AG04449 (cell line): ENCODE measurements around the gene AP4B1.

ENCODE experiments used
- CTCF ChIA-PET: fragments of 350-600 bp; formaldehyde crosslinking; extraction: SDS; loops from one replicate; lab custom pipeline; 2021; ENCODE audit warnings: antibody characterized with exemption; lab: Yijun Ruan, JAX
- POLR2A ChIA-PET: fragments of 400-600, 350-600 bp; formaldehyde crosslinking; extraction: SDS; loops from one replicate; lab custom pipeline; 2020; ENCODE audit warnings: antibody characterized with exemption, inconsistent platforms; lab: Yijun Ruan, JAX
- DNase-seq: peaks from one replicate; pipeline ENCODE4 v3.0.0-alpha.2; 2010; ENCODE audit warnings: low read depth, low spot score
- H3K4me3 ChIP-seq: 2 replicates; pipeline ENCODE4 v1.5.1; 2011; ENCODE audit warnings: low read depth, mild to moderate bottlenecking, control low read depth, low read length
- TF ChIP-seq, protein P1 (sequence below): IDR thresholded peaks from one replicate; pipeline ENCODE4 v1.5.1; 2011; ENCODE audit warnings: mild to moderate bottlenecking, moderate library complexity, low read length, control low read depth, inconsistent platforms; ENCODE audit not compliant: insufficient read depth; ENCODE audit errors: missing control alignments

The AP4B1 gene

GRCh38 chr1:113940365-113941244 lies 36.0 kb upstream of the AP4B1 start:
- DNase-seq = no peak
- POLR2A ChIA-PET = no interaction called here
- CTCF ChIA-PET = interaction anchor here (1.3 to 1.6 kb wide), 2 partner anchors 9 to 10 kb away, joined by 5 to 6 read pairs; no protein-coding TSS in a partner anchor
- TF ChIP-seq, protein P1, sequence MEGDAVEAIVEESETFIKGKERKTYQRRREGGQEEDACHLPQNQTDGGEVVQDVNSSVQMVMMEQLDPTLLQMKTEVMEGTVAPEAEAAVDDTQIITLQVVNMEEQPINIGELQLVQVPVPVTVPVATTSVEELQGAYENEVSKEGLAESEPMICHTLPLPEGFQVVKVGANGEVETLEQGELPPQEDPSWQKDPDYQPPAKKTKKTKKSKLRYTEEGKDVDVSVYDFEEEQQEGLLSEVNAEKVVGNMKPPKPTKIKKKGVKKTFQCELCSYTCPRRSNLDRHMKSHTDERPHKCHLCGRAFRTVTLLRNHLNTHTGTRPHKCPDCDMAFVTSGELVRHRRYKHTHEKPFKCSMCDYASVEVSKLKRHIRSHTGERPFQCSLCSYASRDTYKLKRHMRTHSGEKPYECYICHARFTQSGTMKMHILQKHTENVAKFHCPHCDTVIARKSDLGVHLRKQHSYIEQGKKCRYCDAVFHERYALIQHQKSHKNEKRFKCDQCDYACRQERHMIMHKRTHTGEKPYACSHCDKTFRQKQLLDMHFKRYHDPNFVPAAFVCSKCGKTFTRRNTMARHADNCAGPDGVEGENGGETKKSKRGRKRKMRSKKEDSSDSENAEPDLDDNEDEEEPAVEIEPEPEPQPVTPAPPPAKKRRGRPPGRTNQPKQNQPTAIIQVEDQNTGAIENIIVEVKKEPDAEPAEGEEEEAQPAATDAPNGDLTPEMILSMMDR = no peak
- no peak overlapping the region for H3K4me3 ChIP-seq

DNA sequence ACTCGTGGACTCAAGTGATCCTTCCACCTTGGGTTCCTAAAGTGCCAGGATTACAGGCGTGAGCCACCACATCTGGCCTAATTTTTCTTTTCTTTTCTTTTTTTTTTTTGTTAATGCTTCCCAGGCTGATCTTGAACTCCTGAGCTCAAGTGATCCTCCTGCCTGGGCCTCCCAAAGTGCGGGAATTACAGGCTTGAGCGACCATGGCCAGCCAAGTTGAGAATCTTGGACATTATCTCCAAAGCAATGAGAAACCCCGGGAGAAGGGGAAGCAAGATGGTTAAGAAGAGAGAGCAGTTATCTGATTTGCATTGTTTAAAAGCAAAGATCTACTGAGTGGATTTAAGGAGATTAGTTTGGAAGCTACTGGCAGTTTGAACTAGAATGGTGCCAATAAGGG lies 33.6 kb upstream of the AP4B1 start:
- no peak overlapping the region for H3K4me3 ChIP-seq
- ChIA-PET POLR2A (no interaction called here), CTCF (interaction anchor here (2.7 kb wide), 1 partner anchor 8 kb away, joined by 11 read pairs; the partner anchor contains the start of gene HIPK1)
- TF ChIP-seq, protein P1 = no peak
- DNase-seq = no peak

DNA sequence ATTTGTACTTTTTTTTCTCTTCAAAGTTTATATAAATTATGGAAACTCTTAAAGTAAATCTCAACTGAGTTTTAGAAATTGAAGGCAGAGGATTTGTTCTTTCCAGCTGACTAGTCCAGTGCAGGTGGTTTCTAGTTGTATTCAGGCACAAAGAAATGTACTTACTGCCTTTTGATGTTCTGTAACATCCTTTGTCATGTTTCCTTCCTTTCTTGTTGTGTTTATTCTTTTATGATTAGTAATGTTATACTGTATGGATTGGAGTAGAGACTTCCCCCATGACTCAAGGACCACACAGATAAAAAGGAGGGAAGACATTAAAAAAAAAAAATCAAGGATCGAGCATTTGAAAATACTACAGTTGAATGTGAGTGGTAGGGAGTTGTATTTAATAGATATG lies 32.5 kb upstream of the AP4B1 start:
- ChIA-PET POLR2A (no interaction called here), CTCF (interaction anchor here (0.7 kb wide), 1 partner anchor 102 kb away, joined by 4 read pairs; no protein-coding TSS in a partner anchor)
- TF ChIP-seq, protein P1 = no peak
- DNase-seq = no peak
- no peak overlapping the region for H3K4me3 ChIP-seq

DNA sequence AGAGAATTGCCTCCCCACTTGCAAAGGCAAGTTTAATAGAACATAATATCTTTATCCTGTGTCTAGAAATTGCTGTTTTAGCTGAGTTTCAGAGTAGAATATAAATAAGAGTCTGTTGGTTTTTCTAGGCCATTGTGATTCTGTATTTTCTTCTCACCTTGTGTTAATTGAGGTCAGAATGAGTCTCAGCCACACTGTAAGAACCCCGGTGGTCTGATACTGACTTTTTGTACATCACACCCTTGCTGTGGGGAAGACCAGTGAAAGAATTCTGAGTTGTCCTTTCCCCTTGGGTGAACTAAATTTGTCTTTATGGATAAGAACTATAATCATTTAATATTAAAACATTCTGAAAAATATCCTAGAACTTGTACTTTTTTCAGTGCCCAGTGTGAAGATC lies 31.4 kb upstream of the AP4B1 start:
- DNase-seq = no peak
- H3K4me3 ChIP-seq = no peak overlapping the region
- TF ChIP-seq, protein P1 = no peak
- ChIA-PET POLR2A (no interaction called here), CTCF (interaction anchor here (0.9 kb wide), 1 partner anchor 10 kb away, joined by 3 read pairs; no protein-coding TSS in a partner anchor)

DNA sequence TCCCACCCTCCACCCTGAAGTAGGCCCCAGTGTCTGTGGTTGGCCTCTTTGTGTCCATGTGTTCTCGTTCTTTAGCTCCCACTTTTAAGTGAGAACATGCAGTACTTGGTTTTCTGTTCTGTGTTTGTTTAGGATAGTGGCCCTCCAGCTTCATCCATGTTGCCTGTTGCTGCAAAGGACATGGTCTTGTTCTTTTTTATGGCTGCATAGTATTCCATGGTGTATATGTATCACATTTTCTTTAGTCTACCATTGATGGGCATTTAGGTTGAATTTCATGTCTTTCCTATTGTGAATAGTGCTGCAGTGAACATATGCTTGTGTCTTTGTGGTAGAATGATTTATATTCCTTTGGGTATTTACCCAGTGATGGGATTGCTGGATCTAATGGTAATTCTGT lies 30.6 kb upstream of the AP4B1 start:
- CTCF ChIA-PET = no interaction called here
- POLR2A ChIA-PET = no interaction called here
- no peak overlapping the region for H3K4me3 ChIP-seq
- no peak for DNase-seq
- TF ChIP-seq, protein P1 = no peak

- ChIA-PET CTCF (interaction anchor here (0.6 kb wide), 1 partner anchor 19 kb away, joined by 3 read pairs; no protein-coding TSS in a partner anchor), POLR2A (no interaction called here)
- no peak overlapping the region for H3K4me3 ChIP-seq
- TF ChIP-seq, protein P1 = no peak
- DNase-seq = no peak
These were observed 30.0 kb upstream of the AP4B1 start for GRCh38 chr1:113934511-113935055.
